HEK293 (cell line): ENCODE results near the gene MORN1.

Experiments used
- GLIS1 ChIP-seq: fragments of 450-650 bp; formaldehyde crosslinking; IDR thresholded peaks from 2 replicates; pipeline ENCODE4 v1.5.1; 2016; ENCODE audit warnings: missing biosample characterization, missing genetic modification characterization
- RBAK ChIP-seq: fragments of 450-650 bp; formaldehyde crosslinking; IDR thresholded peaks from 2 replicates; pipeline ENCODE4 v1.5.1; 2016; ENCODE audit warnings: missing biosample characterization, missing genetic modification characterization
- ZNF121 ChIP-seq: fragments of 450-650 bp; formaldehyde crosslinking; IDR thresholded peaks from 2 replicates; pipeline ENCODE4 v1.5.1; 2016; ENCODE audit warnings: missing biosample characterization, missing genetic modification characterization
- ZNF133 ChIP-seq: fragments of 450-650 bp; formaldehyde crosslinking; IDR thresholded peaks from 2 replicates; pipeline ENCODE4 v1.5.1; 2016; ENCODE audit warnings: missing biosample characterization, missing genetic modification characterization
- ZNF174 ChIP-seq: fragments of 450-650 bp; formaldehyde crosslinking; IDR thresholded peaks from 2 replicates; pipeline ENCODE4 v1.5.0; 2017; ENCODE audit warnings: missing biosample characterization, mild to moderate bottlenecking, missing genetic modification characterization
- ZNF311 ChIP-seq: fragments of 450-650 bp; formaldehyde crosslinking; IDR thresholded peaks from 2 replicates; pipeline ENCODE4 v1.5.1; 2017; ENCODE audit warnings: missing biosample characterization, missing genetic modification characterization, borderline replicate concordance
- ZNF404 ChIP-seq: fragments of 450-650 bp; formaldehyde crosslinking; IDR thresholded peaks from 2 replicates; pipeline ENCODE4 v1.5.1; 2017; ENCODE audit warnings: missing biosample characterization, missing genetic modification characterization
- ZNF555 ChIP-seq: fragments of 450-650 bp; formaldehyde crosslinking; conservative IDR thresholded peaks from 2 replicates; pipeline ENCODE4 v1.5.1; 2017; ENCODE audit warnings: missing biosample characterization, mild to moderate bottlenecking, missing genetic modification characterization, inconsistent platforms
- ZNF768 ChIP-seq: fragments of 450-650 bp; formaldehyde crosslinking; IDR thresholded peaks from 2 replicates; pipeline ENCODE4 v1.5.1; 2018; ENCODE audit warnings: missing biosample characterization, mild to moderate bottlenecking, missing genetic modification characterization
- TF ChIP-seq, protein P1 (sequence below): fragments of 450-650 bp; formaldehyde crosslinking; IDR thresholded peaks from 2 replicates; pipeline ENCODE4 v1.5.1; 2016; ENCODE audit warnings: missing biosample characterization, missing genetic modification characterization
- TF ChIP-seq, protein P2 (sequence below): fragments of 450-650 bp; formaldehyde crosslinking; conservative IDR thresholded peaks from 2 replicates; pipeline ENCODE4 v1.5.1; 2016; ENCODE audit warnings: low read depth, missing biosample characterization, missing genetic modification characterization
- TF ChIP-seq, protein P3 (sequence below): sonication (generic); formaldehyde crosslinking; IDR thresholded peaks from 2 replicates; pipeline ENCODE4 v1.8.1; 2022; ENCODE audit warnings: mild to moderate bottlenecking, moderate library complexity, missing genetic modification reagents
- TF ChIP-seq, protein P4 (sequence below): fragments of 450-650 bp; formaldehyde crosslinking; IDR thresholded peaks from 2 replicates; pipeline ENCODE4 v1.5.1; 2016; ENCODE audit warnings: missing biosample characterization, missing genetic modification characterization
- TF ChIP-seq, protein P5 (sequence below): fragments of 450-650 bp; formaldehyde crosslinking; IDR thresholded peaks from 2 replicates; pipeline ENCODE4 v1.5.1; 2016; ENCODE audit warnings: missing biosample characterization, missing genetic modification characterization

DNA sequence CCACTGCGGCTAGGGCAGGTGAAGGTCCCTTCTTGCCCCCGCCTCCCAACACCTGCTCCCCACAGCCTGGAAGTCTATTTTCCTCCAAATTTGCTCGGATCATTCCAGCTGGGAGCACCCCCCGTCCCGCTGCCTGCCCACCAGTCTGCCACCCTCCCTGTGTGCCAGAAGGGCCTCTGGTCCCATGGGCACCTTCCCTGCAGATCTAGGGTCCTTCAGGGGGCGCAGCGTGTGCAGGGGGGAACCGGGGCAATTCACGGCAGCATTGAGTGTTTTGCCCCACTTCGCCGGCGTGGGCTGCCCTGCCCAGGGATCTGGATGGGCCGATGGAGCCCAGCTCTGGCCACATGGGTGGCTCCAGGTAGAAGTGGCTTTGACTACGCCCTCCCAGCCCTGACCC is 47.3 kb upstream of the MORN1 start:
- TF ChIP-seq ZNF311 (tag by site-specific recombination) (no peak), RBAK (tag by site-specific recombination) (no peak), GLIS1 (no peak), ZNF768 (tag by site-specific recombination) (no peak), ZNF404 (tag by site-specific recombination) (no peak), ZNF174 (no peak), ZNF133 (tag by site-specific recombination) (no peak), ZNF121 (tag by site-specific recombination) (no peak), ZNF555 (tag by site-specific recombination) (no peak)
- TF ChIP-seq, protein P1, sequence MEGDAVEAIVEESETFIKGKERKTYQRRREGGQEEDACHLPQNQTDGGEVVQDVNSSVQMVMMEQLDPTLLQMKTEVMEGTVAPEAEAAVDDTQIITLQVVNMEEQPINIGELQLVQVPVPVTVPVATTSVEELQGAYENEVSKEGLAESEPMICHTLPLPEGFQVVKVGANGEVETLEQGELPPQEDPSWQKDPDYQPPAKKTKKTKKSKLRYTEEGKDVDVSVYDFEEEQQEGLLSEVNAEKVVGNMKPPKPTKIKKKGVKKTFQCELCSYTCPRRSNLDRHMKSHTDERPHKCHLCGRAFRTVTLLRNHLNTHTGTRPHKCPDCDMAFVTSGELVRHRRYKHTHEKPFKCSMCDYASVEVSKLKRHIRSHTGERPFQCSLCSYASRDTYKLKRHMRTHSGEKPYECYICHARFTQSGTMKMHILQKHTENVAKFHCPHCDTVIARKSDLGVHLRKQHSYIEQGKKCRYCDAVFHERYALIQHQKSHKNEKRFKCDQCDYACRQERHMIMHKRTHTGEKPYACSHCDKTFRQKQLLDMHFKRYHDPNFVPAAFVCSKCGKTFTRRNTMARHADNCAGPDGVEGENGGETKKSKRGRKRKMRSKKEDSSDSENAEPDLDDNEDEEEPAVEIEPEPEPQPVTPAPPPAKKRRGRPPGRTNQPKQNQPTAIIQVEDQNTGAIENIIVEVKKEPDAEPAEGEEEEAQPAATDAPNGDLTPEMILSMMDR (tag by site-specific recombination): no peak
- TF ChIP-seq, protein P2, sequence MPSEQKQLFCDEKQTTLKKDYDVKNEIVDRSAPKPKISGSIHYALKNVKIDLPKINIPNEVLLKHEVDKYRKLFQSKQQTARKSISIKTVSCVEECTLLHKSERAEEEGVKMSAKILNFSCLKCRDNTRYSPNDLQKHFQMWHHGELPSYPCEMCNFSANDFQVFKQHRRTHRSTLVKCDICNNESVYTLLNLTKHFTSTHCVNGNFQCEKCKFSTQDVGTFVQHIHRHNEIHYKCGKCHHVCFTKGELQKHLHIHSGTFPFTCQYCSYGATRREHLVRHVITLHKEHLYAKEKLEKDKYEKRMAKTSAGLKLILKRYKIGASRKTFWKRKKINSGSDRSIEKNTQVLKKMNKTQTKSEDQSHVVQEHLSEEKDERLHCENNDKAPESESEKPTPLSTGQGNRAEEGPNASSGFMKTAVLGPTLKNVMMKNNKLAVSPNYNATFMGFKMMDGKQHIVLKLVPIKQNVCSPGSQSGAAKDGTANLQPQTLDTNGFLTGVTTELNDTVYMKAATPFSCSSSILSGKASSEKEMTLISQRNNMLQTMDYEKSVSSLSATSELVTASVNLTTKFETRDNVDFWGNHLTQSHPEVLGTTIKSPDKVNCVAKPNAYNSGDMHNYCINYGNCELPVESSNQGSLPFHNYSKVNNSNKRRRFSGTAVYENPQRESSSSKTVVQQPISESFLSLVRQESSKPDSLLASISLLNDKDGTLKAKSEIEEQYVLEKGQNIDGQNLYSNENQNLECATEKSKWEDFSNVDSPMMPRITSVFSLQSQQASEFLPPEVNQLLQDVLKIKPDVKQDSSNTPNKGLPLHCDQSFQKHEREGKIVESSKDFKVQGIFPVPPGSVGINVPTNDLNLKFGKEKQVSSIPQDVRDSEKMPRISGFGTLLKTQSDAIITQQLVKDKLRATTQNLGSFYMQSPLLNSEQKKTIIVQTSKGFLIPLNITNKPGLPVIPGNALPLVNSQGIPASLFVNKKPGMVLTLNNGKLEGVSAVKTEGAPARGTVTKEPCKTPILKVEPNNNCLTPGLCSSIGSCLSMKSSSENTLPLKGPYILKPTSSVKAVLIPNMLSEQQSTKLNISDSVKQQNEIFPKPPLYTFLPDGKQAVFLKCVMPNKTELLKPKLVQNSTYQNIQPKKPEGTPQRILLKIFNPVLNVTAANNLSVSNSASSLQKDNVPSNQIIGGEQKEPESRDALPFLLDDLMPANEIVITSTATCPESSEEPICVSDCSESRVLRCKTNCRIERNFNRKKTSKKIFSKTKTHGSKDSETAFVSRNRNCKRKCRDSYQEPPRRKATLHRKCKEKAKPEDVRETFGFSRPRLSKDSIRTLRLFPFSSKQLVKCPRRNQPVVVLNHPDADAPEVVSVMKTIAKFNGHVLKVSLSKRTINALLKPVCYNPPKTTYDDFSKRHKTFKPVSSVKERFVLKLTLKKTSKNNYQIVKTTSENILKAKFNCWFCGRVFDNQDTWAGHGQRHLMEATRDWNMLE (tag by site-specific recombination): no peak
- TF ChIP-seq, protein P3, sequence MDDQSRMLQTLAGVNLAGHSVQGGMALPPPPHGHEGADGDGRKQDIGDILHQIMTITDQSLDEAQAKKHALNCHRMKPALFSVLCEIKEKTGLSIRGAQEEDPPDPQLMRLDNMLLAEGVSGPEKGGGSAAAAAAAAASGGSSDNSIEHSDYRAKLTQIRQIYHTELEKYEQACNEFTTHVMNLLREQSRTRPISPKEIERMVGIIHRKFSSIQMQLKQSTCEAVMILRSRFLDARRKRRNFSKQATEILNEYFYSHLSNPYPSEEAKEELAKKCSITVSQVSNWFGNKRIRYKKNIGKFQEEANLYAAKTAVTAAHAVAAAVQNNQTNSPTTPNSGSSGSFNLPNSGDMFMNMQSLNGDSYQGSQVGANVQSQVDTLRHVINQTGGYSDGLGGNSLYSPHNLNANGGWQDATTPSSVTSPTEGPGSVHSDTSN (CRISPR knock-in tag): no peak
- TF ChIP-seq, protein P4, sequence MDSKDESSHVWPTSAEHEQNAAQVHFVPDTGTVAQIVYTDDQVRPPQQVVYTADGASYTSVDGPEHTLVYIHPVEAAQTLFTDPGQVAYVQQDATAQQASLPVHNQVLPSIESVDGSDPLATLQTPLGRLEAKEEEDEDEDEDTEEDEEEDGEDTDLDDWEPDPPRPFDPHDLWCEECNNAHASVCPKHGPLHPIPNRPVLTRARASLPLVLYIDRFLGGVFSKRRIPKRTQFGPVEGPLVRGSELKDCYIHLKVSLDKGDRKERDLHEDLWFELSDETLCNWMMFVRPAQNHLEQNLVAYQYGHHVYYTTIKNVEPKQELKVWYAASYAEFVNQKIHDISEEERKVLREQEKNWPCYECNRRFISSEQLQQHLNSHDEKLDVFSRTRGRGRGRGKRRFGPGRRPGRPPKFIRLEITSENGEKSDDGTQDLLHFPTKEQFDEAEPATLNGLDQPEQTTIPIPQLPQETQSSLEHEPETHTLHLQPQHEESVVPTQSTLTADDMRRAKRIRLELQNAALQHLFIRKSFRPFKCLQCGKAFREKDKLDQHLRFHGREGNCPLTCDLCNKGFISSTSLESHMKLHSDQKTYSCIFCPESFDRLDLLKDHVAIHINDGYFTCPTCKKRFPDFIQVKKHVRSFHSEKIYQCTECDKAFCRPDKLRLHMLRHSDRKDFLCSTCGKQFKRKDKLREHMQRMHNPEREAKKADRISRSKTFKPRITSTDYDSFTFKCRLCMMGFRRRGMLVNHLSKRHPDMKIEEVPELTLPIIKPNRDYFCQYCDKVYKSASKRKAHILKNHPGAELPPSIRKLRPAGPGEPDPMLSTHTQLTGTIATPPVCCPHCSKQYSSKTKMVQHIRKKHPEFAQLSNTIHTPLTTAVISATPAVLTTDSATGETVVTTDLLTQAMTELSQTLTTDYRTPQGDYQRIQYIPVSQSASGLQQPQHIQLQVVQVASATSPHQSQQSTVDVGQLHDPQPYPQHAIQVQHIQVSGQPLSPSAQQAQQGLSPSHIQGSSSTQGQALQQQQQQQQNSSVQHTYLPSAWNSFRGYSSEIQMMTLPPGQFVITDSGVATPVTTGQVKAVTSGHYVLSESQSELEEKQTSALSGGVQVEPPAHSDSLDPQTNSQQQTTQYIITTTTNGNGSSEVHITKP (tag by site-specific recombination): no peak
- TF ChIP-seq, protein P5, sequence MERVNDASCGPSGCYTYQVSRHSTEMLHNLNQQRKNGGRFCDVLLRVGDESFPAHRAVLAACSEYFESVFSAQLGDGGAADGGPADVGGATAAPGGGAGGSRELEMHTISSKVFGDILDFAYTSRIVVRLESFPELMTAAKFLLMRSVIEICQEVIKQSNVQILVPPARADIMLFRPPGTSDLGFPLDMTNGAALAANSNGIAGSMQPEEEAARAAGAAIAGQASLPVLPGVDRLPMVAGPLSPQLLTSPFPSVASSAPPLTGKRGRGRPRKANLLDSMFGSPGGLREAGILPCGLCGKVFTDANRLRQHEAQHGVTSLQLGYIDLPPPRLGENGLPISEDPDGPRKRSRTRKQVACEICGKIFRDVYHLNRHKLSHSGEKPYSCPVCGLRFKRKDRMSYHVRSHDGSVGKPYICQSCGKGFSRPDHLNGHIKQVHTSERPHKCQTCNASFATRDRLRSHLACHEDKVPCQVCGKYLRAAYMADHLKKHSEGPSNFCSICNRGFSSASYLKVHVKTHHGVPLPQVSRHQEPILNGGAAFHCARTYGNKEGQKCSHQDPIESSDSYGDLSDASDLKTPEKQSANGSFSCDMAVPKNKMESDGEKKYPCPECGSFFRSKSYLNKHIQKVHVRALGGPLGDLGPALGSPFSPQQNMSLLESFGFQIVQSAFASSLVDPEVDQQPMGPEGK (tag by site-specific recombination): no peak
